ENCODE results near the gene ZNF641. TPM values are rescaled to one million over a fixed set of nuclear protein-coding genes. Genes with fewer than 3 reads are reported as not detected.

The ZNF641 gene
- total and polyA plus RNA-seq, 2 of the 13 experiments (the other 11 are each of a cell fraction or from before 2014, with no cell fraction given): 4.4 to 6.6 TPM

DNA sequence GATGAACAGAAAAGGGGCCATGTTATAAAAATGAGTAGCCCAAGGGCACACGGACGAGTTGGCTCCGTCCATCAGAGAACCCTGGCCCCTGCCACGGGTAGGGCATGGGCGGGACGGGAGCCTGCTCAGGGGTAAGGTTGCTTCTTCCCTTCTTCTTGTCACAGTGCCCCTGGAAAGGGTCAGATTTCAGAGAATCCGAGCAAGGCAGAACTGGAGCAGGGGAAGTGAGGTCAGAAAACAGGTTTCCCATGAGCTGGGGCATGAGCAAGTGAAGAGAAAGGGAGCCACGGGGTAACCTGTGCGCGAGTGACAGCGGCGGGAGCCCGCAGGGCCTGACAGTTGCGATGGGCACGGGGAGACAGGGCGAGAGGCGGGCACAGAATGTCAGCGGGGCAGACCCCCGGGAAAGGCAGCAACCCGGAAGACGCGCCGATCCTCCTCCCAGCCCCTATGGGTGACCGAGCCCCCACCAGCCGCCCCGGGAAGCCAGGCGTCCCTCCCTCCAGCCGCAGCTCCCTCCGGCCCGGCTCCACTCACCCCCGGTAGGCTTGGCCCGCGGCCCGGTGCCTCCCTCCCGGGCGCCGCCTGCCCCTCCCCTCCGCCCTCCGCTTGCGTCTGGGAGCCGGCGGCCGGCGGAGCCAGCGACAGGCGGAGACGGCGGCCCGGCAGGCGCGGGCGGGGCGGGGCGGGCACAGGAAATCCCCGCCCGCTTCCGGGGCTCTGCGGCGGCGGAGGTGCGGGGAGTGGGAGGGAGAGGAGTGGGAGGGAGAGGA lies at the start of gene ZNF641 (continued):
- TF ChIP-seq, protein P1, sequence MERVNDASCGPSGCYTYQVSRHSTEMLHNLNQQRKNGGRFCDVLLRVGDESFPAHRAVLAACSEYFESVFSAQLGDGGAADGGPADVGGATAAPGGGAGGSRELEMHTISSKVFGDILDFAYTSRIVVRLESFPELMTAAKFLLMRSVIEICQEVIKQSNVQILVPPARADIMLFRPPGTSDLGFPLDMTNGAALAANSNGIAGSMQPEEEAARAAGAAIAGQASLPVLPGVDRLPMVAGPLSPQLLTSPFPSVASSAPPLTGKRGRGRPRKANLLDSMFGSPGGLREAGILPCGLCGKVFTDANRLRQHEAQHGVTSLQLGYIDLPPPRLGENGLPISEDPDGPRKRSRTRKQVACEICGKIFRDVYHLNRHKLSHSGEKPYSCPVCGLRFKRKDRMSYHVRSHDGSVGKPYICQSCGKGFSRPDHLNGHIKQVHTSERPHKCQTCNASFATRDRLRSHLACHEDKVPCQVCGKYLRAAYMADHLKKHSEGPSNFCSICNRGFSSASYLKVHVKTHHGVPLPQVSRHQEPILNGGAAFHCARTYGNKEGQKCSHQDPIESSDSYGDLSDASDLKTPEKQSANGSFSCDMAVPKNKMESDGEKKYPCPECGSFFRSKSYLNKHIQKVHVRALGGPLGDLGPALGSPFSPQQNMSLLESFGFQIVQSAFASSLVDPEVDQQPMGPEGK (CRISPR knock-in tag; IDR thresholded peaks at IDR 0.05): peak; percentile 41
- TF ChIP-seq, protein P2, sequence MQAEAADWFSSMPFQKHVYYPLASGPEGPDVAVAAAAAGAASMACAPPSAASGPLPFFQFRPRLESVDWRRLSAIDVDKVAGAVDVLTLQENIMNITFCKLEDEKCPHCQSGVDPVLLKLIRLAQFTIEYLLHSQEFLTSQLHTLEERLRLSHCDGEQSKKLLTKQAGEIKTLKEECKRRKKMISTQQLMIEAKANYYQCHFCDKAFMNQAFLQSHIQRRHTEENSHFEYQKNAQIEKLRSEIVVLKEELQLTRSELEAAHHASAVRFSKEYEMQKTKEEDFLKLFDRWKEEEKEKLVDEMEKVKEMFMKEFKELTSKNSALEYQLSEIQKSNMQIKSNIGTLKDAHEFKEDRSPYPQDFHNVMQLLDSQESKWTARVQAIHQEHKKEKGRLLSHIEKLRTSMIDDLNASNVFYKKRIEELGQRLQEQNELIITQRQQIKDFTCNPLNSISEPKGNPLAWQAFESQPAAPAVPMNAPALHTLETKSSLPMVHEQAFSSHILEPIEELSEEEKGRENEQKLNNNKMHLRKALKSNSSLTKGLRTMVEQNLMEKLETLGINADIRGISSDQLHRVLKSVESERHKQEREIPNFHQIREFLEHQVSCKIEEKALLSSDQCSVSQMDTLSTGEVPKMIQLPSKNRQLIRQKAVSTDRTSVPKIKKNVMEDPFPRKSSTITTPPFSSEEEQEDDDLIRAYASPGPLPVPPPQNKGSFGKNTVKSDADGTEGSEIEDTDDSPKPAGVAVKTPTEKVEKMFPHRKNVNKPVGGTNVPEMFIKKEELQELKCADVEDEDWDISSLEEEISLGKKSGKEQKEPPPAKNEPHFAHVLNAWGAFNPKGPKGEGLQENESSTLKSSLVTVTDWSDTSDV (CRISPR knock-in tag; IDR thresholded peaks at IDR 0.05): no peak
- TF ChIP-seq, protein P3, sequence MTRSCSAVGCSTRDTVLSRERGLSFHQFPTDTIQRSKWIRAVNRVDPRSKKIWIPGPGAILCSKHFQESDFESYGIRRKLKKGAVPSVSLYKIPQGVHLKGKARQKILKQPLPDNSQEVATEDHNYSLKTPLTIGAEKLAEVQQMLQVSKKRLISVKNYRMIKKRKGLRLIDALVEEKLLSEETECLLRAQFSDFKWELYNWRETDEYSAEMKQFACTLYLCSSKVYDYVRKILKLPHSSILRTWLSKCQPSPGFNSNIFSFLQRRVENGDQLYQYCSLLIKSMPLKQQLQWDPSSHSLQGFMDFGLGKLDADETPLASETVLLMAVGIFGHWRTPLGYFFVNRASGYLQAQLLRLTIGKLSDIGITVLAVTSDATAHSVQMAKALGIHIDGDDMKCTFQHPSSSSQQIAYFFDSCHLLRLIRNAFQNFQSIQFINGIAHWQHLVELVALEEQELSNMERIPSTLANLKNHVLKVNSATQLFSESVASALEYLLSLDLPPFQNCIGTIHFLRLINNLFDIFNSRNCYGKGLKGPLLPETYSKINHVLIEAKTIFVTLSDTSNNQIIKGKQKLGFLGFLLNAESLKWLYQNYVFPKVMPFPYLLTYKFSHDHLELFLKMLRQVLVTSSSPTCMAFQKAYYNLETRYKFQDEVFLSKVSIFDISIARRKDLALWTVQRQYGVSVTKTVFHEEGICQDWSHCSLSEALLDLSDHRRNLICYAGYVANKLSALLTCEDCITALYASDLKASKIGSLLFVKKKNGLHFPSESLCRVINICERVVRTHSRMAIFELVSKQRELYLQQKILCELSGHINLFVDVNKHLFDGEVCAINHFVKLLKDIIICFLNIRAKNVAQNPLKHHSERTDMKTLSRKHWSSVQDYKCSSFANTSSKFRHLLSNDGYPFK (CRISPR knock-in tag; IDR thresholded peaks at IDR 0.05; ENCODE audit: borderline replicate concordance): no peak
- TF ChIP-seq FOXC1 (CRISPR knock-in tag; IDR thresholded peaks at IDR 0.05; ENCODE audit: borderline replicate concordance) (peak; percentile 42; the same call in 1 of the 2 replicates), PHF8 (CRISPR knock-in tag; IDR thresholded peaks at IDR 0.05) (0 out of 2 replicates have a peak, but pooled peaks have one; percentile 35), CAMTA2 (CRISPR knock-in tag; IDR thresholded peaks at IDR 0.05; ENCODE audit: borderline replicate concordance) (no peak), MIER3 (CRISPR knock-in tag; IDR thresholded peaks at IDR 0.05; ENCODE audit: borderline replicate concordance) (no peak), SCMH1 (CRISPR knock-in tag; IDR thresholded peaks at IDR 0.05; ENCODE audit: borderline replicate concordance) (no peak), LCORL (IDR thresholded peaks at IDR 0.05) (no peak), LCORL (CRISPR knock-in tag; IDR thresholded peaks at IDR 0.05) (0 out of 2 replicates have a peak, but pooled peaks have one; percentile 9)
- TF ChIP-seq, protein P4, sequence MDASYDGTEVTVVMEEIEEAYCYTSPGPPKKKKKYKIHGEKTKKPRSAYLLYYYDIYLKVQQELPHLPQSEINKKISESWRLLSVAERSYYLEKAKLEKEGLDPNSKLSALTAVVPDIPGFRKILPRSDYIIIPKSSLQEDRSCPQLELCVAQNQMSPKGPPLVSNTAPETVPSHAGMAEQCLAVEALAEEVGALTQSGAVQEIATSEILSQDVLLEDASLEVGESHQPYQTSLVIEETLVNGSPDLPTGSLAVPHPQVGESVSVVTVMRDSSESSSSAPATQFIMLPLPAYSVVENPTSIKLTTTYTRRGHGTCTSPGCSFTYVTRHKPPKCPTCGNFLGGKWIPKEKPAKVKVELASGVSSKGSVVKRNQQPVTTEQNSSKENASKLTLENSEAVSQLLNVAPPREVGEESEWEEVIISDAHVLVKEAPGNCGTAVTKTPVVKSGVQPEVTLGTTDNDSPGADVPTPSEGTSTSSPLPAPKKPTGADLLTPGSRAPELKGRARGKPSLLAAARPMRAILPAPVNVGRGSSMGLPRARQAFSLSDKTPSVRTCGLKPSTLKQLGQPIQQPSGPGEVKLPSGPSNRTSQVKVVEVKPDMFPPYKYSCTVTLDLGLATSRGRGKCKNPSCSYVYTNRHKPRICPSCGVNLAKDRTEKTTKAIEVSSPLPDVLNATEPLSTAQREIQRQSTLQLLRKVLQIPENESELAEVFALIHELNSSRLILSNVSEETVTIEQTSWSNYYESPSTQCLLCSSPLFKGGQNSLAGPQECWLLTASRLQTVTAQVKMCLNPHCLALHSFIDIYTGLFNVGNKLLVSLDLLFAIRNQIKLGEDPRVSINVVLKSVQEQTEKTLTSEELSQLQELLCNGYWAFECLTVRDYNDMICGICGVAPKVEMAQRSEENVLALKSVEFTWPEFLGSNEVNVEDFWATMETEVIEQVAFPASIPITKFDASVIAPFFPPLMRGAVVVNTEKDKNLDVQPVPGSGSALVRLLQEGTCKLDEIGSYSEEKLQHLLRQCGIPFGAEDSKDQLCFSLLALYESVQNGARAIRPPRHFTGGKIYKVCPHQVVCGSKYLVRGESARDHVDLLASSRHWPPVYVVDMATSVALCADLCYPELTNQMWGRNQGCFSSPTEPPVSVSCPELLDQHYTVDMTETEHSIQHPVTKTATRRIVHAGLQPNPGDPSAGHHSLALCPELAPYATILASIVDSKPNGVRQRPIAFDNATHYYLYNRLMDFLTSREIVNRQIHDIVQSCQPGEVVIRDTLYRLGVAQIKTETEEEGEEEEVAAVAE (CRISPR knock-in tag; IDR thresholded peaks at IDR 0.05; ENCODE audit: borderline replicate concordance): no peak
- TF ChIP-seq, protein P5, sequence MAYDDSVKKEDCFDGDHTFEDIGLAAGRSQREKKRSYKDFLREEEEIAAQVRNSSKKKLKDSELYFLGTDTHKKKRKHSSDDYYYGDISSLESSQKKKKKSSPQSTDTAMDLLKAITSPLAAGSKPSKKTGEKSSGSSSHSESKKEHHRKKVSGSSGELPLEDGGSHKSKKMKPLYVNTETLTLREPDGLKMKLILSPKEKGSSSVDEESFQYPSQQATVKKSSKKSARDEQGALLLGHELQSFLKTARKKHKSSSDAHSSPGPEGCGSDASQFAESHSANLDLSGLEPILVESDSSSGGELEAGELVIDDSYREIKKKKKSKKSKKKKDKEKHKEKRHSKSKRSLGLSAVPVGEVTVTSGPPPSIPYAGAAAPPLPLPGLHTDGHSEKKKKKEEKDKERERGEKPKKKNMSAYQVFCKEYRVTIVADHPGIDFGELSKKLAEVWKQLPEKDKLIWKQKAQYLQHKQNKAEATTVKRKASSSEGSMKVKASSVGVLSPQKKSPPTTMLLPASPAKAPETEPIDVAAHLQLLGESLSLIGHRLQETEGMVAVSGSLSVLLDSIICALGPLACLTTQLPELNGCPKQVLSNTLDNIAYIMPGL (CRISPR knock-in tag; IDR thresholded peaks at IDR 0.05; ENCODE audit: borderline replicate concordance in 1 of 2, low read depth in 1 of 2): no peak

Data from HepG2 (cell line).